HG03571 (cell line): ENCODE data around the gene C2CD2.

Experiments used
- ATAC-seq: cut with Tn5 transposase; IDR thresholded peaks from one replicate; pipeline ENCODE4 v1.9.1; 2021; ENCODE audit not compliant: unreplicated experiment

Gene C2CD2

GRCh38 chr21:41914965-41915364 lies 38.9 kb downstream of the C2CD2 start:
- no peak for ATAC-seq

DNA sequence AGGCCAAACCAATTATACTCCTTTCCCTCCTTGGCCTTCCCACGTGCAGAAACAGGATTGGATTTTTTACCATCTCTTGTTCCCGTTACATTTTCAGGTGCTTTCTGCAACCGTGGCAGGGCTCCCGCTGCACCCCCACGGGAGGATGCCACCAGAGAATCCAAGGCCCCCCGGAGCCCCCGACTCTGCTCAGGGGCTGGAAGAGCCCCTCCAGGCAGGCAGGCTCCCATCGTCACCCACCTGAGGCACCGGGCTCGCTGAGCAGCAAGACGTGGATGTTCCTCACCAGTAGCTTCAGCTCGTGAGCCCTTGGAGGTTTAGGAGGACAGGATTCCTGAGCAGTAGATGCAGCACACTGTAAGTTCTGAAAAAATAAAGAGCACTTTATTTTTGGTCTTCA lies 39.5 kb downstream of the C2CD2 start:
- ATAC-seq = no peak

DNA sequence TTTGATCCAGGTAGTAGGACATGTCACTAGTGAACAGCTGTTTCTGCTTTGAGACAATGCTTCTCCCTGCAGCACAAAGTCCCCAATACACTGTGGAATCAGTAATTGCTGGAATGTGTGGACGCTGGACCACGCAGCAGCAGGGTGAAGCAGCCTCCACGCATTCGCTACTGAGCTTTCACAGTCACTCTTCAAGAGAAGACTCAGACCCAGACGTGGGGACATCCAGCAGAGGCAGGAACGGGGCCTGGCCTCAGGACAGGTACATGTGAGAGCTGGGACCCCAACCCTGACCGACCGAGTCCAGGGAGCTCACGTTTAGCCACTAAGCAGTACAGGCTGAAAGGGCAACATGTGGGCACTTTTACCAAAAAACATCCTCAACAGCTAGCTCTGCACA lies 40.6 kb downstream of the C2CD2 start:
- no peak for ATAC-seq

DNA sequence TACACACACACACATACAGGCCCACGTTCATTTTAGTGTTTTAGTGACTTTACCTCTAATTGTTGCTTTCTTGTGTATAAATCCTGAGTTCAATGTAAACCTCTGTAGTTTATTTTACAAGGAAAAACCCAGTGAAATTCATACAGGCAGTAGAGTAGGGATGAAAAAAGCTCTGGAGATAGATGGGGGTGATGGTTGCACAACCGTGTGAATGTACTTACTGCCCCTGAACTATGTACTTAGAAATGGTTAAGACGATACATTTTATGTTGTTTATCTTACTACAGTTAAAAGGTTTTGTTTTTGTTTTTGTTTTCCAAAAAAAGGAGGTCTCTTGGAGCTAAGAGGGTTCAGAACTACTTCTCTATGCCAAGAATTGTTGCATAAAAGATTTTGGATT lies 45.0 kb downstream of the C2CD2 start:
- ATAC-seq = no peak

DNA sequence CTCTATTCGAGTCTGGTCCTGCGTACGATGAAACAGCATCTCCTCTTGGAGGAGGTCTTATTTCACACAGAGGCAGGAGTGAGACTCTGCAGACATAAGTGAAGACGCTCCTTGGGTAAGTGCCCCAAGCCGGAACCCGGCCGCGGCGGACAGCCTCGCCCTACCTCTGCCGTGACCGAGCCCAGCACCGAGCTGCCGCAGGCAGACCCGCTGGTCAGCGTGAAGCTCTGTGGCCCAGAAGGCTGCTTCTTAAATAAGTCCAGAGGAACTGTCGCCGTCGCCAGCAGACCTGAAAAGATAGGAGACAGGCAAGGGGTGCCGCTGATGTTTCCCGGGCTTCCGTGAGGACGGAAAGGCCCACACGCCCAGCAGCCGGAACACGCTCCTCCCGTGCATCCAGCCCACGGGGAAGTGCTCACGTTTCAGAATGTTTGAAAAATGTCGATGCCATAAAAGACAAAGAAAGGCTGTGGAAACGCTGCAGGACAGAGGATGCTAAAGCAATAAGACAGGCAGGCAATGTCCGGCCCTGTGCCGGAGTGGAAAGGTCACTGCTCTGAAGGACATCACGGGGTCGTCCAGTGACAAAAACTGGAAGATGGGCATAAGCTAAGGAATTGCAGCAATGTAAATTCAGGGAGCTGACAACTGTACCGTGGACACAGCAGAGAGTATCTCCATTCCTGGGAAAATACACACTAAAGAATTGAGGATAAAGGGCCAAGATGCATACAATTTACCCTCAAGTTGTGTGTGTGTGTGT lies 46.1 kb downstream of the C2CD2 start:
- ATAC-seq = no peak

DNA sequence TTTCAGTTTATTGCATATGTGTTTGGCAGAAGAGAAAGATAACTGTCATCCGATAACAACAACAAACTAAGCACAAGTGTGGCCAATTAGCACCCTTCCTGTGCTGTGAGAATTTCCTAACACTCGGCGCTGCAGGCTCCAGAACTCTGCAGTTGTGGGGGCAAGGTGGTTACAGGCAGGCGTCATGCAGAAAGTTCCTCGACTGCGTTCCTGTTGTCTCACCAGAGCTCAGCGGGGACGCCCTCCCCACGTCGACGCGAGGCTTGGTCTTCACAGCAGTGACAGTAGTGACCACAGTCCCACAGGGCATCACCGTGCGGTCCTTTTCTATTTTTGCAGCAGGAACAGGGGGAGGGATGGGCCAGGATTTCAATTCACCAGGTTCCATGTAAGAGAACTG lies 47.0 kb downstream of the C2CD2 start:
- no peak for ATAC-seq

DNA sequence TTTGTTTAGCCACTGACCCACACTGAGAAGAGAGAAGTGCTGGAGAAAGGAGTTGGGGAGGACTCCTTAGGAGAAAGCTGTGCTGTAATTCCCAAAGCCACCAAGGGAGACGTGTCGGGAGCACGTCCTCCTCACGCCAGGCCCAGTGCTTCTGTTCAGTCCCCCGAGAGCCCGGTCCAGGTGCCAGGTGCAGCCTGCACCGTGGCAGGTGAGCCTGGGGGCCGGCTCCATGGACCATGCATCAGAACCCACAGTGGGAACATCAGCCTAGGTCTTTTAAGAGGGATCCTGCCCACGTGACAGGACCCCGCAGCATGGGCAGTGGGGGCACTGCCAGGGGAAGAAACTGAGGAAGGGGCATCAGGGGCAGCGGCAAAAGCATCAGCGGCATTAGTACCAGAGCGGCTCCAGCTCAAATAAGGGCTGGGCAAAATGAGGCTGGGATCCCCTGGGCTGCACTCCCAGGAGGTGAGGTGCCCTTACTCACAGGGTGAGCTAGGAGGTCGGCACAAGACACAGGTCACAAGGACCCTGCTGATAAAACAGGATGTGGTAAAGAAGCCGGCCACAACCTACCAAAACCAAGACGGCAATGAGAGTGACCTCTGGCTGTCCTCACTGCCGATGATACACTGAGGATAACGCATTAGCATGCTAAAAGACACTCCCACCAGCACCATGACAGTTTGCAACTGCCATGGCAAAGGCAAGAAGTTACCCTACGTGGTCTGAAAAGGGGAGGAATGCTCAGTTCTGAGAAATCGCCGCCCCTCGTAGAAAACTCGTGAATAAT lies 50.1 kb downstream of the C2CD2 start:
- ATAC-seq = no peak

- ATAC-seq = no peak
Measured at GRCh38 chr21:41902946-41903345, 50.9 kb downstream of the C2CD2 start.

DNA sequence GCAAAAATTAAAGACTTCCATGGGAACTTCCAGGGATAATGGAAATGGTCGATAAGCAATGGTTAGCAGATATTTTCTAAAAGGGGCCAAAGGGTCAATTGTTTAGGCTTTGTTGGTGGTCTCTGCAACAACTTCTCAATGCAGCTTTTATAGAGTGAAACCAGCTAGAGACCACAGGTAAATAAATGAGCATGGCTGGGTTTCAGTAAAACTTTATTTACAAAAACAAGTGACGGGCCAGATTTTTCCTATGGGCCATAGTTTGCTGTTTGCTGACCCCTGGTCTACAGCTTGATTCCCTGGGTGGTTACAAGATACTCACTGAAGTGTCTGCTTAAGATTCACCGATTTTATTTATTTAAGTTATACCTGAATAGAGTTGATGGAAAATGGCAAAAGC lies 52.0 kb downstream of the C2CD2 start:
- ATAC-seq = no peak

DNA sequence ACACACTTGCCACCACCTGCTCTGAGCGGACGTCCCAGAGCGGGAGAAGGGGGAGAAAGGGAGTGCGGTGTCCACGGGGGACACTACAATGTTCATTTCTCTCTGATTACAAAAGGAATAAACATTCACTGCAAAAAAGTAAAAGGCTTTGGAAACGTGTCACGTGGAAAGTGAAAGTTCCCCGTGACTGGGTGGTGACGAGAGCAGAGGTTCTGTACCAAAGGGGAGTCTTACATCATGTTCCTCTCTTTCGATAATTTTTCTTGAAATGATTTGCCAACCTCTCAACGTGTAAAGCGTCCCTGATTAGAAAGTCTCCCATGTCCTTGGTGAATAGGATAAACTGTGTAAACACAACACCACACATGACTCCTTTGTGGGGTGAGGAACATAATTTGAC lies 52.7 kb downstream of the C2CD2 start:
- no peak for ATAC-seq

- no peak for ATAC-seq
Measured at GRCh38 chr21:41900401-41900800, 53.4 kb downstream of the C2CD2 start.

GRCh38 chr21:41899426-41900202 lies 54.2 kb downstream of the C2CD2 start:
- ATAC-seq = no peak

- no peak for ATAC-seq
Measured at GRCh38 chr21:41898998-41899397, 54.8 kb downstream of the C2CD2 start.

DNA sequence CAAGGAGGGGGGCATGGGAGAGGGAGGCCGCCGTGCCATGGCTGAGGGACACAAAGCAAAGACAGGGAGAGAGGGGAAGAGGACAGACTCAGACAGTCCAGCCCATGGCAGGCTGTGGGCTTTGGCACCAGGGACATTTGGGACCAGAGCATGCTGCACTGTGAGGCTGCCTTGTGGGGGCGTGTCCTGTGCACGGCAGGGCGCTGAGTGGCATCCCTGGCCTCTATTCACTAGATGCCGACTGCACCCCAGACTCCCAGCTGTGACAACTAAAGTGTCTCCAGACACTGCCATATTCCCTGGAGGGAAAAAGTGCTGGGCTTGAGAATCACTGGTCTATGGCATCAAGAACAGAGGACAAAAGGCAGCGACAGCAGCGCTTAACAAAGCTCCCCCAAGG lies 56.1 kb downstream of the C2CD2 start:
- no peak for ATAC-seq

- ATAC-seq = no peak
Measured at GRCh38 chr21:41897047-41897669, 56.7 kb downstream of the C2CD2 start.

- ATAC-seq = no peak
Measured at GRCh38 chr21:41895643-41896493, 58.0 kb downstream of the C2CD2 start.

- ATAC-seq = no peak
Measured at GRCh38 chr21:41894922-41895557, 58.8 kb downstream of the C2CD2 start.

DNA sequence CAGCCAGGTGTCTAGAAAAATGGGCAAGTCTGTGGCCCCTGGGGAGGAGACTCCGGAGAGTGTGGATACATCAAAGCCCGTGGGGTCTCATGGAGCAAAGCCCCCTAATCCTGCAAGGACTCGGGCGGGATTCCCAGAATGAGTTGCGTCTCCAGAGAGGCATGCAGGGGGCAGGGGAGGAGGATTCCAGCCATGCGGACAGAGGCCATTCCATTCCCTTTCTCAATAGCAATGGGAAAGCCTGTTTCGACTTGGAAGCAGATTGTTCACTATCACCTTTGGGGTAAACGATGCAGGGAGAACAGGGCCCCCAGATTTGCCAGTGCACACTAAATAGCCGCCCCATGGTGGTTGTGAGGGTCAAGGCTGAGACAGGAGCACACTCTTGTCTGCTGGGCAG lies 59.3 kb downstream of the C2CD2 start:
- ATAC-seq = no peak

DNA sequence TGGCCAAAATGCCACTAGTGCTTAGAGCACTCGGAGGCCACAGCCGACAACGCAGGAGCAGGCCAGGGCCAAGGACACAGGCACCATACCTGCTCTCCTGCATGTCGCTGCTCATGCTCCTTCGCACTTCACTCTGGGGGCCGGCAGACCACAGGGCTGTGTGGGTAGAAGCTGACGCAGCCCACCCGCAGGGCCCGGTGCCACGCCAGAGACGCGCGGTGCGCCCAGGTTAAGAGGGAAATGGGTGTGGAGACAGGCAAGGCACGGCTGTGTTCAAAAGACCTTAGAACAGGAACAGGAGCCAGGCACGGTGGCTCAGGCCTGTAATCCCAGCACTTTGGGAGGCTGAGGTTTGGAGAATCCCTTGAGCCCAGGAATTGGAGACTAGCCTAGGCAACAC lies 61.1 kb downstream of the C2CD2 start:
- ATAC-seq = no peak

DNA sequence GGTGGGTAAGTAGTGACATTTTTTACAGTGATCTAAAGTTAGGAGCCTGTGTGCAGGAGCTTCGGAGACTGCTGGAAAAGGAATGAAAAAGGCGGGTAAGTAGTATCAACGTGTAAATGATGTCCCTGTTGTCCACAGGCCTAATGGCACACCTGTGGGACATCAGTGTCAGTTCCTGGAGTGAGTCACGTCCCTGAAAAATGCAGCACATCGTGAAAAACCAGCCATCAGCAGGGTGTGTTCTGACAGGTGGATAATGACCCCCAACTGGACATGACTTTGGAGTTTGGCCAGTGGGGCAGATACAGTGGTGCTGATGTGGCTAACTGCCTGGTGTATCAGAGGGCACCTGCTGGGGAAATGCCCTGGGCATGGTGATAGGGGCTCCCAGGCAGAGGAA lies 62.7 kb downstream of the C2CD2 start:
- ATAC-seq = no peak
